ENCODE results near the gene KLHL40. TPM values are rescaled to one million over a fixed set of nuclear protein-coding genes. Genes with fewer than 3 reads are reported as not detected.

The KLHL40 gene
- total RNA-seq, 2 experiments from 2014 or later = not detected

DNA sequence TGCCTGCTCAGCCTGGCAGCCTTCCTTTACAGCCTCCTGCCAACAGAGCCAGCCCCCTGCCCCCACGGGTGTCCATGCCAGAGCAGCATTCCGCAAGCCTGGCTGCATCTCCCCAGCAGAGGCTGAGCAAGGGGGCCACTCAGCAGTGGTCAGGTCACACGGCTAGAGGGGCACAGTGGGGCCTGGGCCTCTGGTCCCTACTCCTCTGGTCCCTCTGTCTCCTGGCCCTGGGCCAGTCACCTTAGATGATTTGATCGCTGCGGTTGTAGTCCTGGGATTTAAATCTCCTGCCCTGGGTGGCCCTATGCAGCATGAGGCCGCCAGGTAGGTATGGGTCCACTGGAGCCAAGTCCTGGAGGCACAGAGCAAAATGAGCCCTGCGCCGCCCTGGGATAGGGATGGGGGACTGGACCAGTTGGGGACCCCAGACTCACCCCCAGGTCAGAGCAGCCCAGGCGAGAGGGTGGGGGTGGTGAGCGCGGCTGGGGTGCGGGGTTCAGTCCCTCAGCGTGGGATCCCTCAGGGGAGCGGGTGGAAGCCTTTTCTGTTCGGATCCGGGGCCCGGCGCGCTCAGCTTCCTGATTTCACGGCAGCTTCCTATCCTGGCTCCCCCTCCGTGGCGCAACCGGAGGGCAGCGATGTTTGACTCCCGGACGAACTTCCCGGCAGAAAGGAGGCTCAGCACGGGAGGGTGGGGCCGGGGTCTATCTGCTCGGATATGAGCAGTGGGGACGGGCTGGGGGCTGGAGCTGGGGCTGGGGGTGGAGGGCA lies 31.6 kb upstream of the KLHL40 start, which contains the start of gene ZBTB47:
Gene ZBTB47, plus strand, starts transcription at position 138 of the 771 bp plus-strand sequence. CDS start 4,659 bp downstream, outside the sequence.
- H3K27ac ChIP-seq (ENCODE audit: low read depth, low read length, poor library complexity, severe bottlenecking) = no peak within 1 kb of the TSS
- intact Hi-C loops (cut with micrococcal nuclease; ENCODE audit: unreplicated experiment) = loop anchor here (10.0 kb wide), 1 partner anchor 91 kb away; no protein-coding TSS in a partner anchor
- no peaks in the 10 kb centered on the region for H3K9me3 ChIP-seq (ENCODE audit: low read length)
- no peak within 1 kb of the TSS for H2AFZ ChIP-seq (ENCODE audit: low read length)
- peaks cover 5% of the 10 kb centered on the region for H3K4me1 ChIP-seq (ENCODE audit: insufficient read depth, low read length, poor library complexity, severe bottlenecking)
- H3K36me3 ChIP-seq (ENCODE audit: insufficient read depth, low read length) = peaks cover 9% of the 10 kb centered on the region
- POLR2A ChIA-PET = no interaction called here
- no peak within 1 kb of the TSS for H3K4me2 ChIP-seq (ENCODE audit: low read length)
- H4K20me1 ChIP-seq (ENCODE audit: insufficient read depth, low read length) = no peaks in the 10 kb centered on the region
- H3K79me2 ChIP-seq (ENCODE audit: insufficient read depth, low read depth, low read length) = no peaks in the 10 kb centered on the region
- CTCF ChIA-PET (ENCODE audit: unreplicated experiment) = no interaction called here
- DNase-seq (ENCODE audit: low spot score) = no peak
- TF ChIP-seq EZH2phosphoT487 (IDR thresholded peaks at IDR 0.05; ENCODE audit: borderline replicate concordance, low read depth, low read length) = no peak
- TF ChIP-seq, protein P1, sequence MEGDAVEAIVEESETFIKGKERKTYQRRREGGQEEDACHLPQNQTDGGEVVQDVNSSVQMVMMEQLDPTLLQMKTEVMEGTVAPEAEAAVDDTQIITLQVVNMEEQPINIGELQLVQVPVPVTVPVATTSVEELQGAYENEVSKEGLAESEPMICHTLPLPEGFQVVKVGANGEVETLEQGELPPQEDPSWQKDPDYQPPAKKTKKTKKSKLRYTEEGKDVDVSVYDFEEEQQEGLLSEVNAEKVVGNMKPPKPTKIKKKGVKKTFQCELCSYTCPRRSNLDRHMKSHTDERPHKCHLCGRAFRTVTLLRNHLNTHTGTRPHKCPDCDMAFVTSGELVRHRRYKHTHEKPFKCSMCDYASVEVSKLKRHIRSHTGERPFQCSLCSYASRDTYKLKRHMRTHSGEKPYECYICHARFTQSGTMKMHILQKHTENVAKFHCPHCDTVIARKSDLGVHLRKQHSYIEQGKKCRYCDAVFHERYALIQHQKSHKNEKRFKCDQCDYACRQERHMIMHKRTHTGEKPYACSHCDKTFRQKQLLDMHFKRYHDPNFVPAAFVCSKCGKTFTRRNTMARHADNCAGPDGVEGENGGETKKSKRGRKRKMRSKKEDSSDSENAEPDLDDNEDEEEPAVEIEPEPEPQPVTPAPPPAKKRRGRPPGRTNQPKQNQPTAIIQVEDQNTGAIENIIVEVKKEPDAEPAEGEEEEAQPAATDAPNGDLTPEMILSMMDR (conservative IDR thresholded peaks at IDR 0.05; ENCODE audit: low read length) = no peak
- H3K9me2 ChIP-seq (ENCODE audit: insufficient read depth, low read length) = no peaks in the 10 kb centered on the region
- BruUV-seq (replicated peaks) = no TSS peak
- H3K4me3 ChIP-seq (ENCODE audit: low read depth, low read length, poor library complexity, severe bottlenecking) = no peak within 1 kb of the TSS

DNA sequence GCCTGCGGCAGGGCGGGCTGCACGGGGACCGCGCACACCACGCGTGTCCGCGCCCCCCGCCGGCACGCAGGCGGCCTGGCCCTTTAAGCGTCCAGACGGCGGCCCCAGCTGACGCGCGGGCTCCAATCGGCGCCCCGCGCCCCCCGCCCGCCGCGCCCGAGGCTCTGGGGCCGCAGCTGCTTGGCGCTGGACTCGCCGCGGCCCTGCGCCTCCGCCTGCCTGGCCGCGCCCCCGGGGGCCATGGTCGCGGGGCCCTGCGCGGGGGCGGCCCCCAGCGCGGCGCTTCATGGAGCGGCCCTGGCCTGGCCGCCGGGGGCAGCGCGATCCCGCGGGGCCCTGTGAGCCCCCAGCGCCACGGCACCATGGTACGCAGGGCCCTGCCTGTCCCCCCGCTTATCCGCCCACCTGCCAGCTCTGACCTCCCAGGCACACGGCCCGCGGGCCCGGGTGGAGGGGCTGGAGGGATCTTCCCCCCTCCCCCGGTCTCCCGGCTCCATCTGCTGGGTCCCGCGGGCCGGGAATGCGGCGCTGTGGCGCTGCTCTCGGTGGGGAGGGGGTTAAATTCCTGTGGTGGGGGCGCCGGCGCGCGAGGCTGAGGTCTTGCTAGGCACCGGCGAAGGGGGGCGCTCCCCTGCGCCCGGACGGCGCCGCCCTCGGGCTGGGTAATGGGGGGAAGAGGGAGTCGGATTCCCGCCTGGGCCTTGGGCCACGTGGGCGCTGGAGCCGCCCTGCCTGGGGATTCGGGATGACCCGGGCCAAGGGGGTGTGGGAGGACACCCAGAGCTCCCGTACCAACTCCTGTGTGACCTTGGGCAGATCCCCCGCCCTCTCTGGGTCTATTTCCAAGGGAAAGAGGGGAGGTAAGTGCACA lies 30.8 kb upstream of the KLHL40 start:
- ChIA-PET CTCF (ENCODE audit: unreplicated experiment) (no interaction called here), POLR2A (no interaction called here)
- H3K4me3 ChIP-seq (ENCODE audit: low read depth, low read length, poor library complexity, severe bottlenecking) = no peak overlapping the region
- H3K36me3 ChIP-seq (ENCODE audit: insufficient read depth, low read length) = 0 out of 2 replicates have a peak, but pooled peaks cover under 1% of the 10 kb centered on the region
- H3K4me2 ChIP-seq (ENCODE audit: low read length) = no peak overlapping the region
- H3K27ac ChIP-seq (ENCODE audit: low read depth, low read length, poor library complexity, severe bottlenecking) = no peak overlapping the region
- TF ChIP-seq EZH2phosphoT487 (IDR thresholded peaks at IDR 0.05; ENCODE audit: borderline replicate concordance, low read depth, low read length) = no peak
- TF ChIP-seq, protein P1 (conservative IDR thresholded peaks at IDR 0.05; ENCODE audit: low read length) = no peak
- intact Hi-C loops (cut with micrococcal nuclease; ENCODE audit: unreplicated experiment) = loop anchor here (10.0 kb wide), 1 partner anchor 90 kb away; no protein-coding TSS in a partner anchor
- no peaks in the 10 kb centered on the region for H4K20me1 ChIP-seq (ENCODE audit: insufficient read depth, low read length)
- H3K79me2 ChIP-seq (ENCODE audit: insufficient read depth, low read depth, low read length) = no peaks in the 10 kb centered on the region
- H3K4me1 ChIP-seq (ENCODE audit: insufficient read depth, low read length, poor library complexity, severe bottlenecking) = peaks cover 5% of the 10 kb centered on the region
- DNase-seq (ENCODE audit: low spot score) = no peak
- no TSS peak for BruUV-seq (replicated peaks)
- no peaks in the 10 kb centered on the region for H3K9me3 ChIP-seq (ENCODE audit: low read length)
- H2AFZ ChIP-seq (ENCODE audit: low read length) = no peak overlapping the region
- H3K9me2 ChIP-seq (ENCODE audit: insufficient read depth, low read length) = no peaks in the 10 kb centered on the region

Measured in OCI-LY7 (cell line).